ENCODE results near the gene CTPS1.

Gene CTPS1

GRCh38 chr1:40979241-40980067, at the start of gene CTPS1:
Gene CTPS1, plus strand, starts transcription at chr1:40979696. Its CDS starts 3,595 bp downstream, at chr1:40983291.
- peak; percentile 96 for DNase-seq

DNA sequence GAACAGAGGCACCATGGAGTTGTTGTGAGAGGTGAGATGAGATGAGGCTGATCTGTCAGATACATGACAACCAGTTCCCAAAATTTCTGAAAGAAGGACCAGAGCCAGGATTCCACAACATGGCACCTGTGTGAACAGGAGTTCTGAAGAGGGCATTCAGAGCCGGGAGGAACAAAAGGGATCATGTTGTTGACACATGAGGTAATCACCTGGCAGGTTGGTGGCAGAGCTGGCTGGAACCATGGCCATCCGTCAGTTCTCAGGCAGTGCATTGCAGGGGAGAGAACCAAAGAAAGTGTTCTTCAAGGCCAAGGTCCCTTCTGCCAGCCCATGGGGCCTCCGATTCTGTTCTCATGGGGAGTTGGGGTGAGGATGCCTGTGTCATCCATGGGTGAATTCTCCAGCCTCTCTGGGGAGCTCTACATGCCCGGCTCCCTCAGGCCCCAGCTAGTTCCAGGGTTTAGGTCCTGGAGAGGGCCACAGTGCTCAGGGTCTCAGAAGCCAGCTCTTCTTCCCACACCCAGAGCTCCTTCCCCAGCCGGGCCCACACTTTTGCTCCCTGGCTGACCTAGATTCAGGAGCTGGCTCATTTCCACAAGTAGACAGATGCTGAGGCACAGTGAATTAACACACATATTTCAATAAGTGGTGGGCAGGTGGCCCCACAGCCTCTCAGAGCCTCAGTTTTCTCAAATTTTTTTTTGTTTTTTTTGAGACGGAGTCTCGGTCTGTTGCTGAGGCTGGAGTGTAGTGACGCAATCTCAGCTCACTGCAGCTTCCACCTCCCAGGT, 49.1 kb upstream of the CTPS1 start:
- peak; percentile 71 for DNase-seq

DNA sequence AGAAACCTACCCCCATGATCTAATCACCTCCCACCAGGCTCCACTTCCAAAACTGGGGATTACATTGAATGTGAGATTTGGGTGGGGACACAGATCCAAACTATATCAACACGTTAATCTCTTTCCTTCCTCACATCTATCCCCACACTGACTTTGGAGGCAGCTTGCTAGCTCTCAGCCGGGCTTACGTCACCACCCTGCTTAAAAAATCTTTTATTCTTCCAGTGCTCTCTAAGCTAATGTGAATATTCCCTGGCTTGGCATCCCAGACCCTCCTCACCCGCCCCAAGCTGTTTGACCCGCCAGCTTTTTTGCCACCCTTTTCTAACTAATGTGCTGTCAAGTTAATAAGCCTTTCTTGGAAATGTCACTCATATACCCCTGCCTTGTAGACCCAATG, 47.9 kb upstream of the CTPS1 start:
- DNase-seq, result no peak

- no peak for DNase-seq
Measured at GRCh38 chr1:40932006-40932405, 47.5 kb upstream of the CTPS1 start.

DNA sequence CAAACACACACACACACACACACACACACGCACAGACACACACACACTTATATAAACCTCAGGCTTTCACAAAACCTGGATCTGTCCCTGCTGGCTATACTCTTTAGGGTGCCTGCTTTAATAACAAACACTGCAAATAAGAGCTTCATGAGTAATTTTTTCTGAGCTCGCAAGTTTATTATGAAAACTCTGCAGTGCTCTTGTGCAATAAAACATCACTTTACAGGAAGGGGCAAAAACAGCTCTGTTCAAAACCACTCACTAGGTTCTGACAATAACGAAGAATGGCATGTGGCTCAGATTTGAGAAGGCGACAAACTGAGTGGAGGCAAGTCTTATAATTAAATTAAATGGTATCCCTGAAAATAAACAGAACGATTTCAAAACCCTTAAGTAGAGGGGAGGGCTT, 42.6 kb upstream of the CTPS1 start:
- DNase-seq, result no peak

DNA sequence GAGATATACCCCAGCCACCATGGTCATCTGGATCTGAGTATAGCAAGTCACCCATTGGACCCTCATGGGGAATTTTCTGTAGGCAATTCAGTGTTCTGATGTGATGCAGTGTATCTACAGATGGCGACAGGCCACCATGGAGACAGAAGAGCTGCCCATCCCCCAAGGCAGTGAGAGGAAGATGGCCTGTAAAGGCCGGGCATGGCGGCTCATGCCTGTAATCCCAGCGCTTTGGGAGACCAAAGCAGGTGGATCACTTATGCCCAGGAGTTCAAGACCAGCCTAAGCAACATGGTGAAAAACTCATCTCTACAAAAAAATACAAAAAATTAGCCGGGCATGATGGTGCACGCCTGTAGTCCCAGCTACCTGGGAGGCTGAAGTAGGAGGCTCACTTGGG, 41.1 kb upstream of the CTPS1 start:
- no peak for DNase-seq

DNA sequence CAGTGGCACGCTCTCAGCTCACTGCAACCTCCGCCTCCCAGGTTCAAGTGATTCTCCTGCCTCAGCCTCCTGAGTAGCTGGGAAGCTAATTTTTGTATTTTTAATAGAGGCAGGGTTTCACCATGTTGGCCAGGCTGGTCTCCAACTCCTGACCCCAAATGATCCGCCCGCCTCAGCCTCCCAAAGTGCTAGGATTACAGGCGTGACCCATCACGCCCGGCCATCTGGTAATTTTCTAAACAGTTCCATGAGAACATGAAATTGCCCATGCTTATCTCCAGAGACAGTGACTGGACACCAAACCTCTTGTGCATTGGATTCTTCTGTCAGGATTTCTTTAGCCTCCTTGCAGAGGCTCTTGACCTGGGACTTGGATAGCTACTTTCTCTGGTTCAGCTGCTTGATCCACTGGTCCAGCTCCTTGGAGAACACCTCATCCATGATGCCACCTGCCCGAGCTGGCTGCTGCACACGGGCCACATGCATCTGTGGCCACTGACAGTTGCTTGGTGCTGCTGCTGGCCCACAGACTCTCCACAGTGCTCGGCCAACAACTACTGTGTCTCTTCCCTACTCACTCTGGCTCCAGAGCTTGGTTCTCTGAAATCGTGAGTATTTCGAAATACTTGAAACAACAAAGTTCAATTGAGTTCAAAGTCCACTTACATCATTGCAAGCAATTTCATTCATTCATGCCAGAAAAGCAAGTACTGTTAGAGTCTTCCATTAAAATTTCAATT, 40.0 kb upstream of the CTPS1 start:
- no peak for DNase-seq

DNA sequence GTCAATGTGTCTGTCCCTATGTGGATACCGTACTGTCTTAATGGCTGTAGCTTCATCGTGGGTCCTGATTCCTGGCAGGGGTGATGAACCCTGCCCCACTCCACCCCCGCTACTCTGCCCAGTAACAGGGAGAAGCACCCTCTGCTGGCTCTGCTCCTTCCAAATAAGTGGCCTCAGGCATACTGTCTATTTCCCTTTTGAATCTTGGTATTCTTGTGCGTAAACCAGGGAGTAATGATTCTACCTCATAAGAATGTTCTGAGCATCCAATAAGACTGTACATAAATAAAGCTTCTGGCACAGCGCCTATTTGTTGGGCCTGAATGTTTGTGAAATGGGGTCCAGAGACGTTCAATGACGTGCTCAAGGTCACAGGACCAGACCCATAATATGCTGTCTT, 35.2 kb upstream of the CTPS1 start:
- DNase-seq, result no peak

- no peak for DNase-seq
Measured at GRCh38 chr1:40944841-40945430, 34.6 kb upstream of the CTPS1 start.

DNA sequence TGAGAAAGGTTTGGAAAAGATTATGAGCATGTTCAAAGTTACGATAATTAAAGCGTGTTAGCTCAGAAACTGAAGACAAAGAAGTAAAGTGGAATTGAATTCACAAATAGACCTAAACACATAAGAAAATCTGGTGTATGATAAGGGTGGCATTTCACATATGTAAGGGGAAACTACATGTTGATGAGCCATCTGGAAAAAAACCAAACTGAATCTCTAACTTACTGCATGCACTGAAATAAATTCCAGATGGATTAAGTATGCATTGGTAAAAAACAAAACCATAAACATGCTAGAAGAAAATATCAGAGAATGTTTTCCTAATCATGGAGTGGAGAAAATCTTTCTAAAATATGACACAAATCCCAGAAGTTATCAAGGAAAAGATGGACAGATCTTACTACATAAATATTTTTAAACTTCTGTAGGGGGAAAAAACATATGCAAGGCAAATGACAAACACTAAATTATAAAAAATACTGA, 34.0 kb upstream of the CTPS1 start:
- no peak for DNase-seq

- DNase-seq, result peak; percentile 43
Measured at GRCh38 chr1:40948741-40949443, 30.6 kb upstream of the CTPS1 start.

DNA sequence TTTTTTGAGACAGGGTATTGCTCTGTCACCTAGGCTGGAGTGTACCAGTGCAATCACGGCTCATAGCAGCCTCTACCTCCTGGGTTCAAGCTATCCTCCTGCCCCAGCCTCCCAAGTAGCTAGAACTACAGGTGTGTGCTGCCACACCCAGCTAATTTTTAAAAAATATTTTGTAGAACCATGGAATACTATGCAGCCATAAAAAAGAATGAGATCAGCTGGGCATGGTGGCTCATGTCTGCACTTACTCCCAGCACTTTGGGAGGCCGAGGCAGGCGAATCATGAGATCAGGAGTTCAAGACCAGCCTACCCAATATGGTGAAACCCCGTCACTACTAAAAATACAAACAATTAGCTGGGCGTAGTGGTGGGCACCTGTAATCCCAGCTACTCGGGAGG, 29.9 kb upstream of the CTPS1 start:
- no peak for DNase-seq

DNA sequence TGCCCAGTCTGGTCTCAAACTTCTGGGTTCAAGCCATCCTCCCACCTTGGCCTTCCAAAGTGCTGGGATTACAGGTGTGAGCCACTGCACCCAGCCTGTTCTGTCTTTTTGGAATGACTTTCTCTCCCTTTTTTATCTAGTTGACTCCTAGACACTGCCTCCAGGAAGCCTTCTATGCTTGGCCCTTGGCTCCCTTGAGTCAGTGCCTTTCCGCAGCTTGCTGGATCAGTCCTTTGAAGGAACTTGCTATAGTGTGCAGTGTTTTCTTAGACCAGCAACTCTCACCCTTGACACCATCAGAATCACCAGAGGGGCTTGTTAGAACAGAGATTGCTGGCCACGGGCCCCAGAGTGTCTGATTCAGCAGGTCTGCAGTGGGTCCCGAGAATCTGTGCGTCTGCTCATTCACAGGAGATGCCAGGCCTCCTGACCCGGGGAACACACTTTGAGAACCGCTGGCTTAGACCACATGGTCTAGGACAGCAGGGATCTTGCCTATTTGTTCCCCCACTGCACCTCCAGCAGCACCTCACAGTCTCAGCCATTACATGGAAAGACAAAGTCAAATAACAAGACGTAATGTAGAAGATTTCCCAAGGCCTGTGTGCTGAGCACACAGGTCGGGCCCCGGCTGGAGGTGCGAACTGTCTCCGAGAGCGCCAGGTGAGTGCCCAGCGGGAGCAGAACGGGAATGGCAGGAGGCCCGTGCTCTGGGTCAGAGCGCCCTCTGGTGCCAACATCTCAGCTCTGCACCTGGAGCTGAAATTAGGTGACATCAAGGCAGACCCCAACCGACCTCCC, 27.4 kb upstream of the CTPS1 start:
- peak; percentile 86 for DNase-seq

GRCh38 chr1:40952744-40953315, 26.7 kb upstream of the CTPS1 start:
- no peak for DNase-seq

- no peak for DNase-seq
Measured at GRCh38 chr1:40954626-40955025, 24.9 kb upstream of the CTPS1 start.

GRCh38 chr1:40955266-40955665, 24.2 kb upstream of the CTPS1 start:
- DNase-seq, result no peak

GRCh38 chr1:40956407-40956806, 23.1 kb upstream of the CTPS1 start:
- no peak for DNase-seq

- no peak for DNase-seq
Measured at GRCh38 chr1:40958210-40958609, 21.3 kb upstream of the CTPS1 start.

DNA sequence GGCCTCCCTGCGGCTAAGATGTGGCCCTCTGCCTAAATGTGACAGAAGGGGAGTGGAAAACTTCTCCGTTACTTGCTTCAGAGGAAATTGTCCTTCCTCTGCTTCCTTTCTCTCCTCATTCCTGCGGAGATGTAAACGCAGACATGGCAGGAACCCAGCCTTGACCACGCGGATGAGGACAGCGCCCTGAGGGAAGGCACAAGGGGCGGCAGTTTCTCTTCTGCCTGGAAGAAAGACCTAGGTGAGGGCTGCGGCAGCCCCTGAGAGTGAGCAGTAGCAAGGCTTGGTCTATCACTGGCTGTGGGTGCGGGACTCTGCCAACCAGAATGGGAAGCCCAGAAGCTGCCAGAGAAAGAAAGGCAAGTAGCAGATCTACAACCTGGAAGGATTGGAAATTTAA, 14.0 kb upstream of the CTPS1 start:
- DNase-seq, result no peak

DNA sequence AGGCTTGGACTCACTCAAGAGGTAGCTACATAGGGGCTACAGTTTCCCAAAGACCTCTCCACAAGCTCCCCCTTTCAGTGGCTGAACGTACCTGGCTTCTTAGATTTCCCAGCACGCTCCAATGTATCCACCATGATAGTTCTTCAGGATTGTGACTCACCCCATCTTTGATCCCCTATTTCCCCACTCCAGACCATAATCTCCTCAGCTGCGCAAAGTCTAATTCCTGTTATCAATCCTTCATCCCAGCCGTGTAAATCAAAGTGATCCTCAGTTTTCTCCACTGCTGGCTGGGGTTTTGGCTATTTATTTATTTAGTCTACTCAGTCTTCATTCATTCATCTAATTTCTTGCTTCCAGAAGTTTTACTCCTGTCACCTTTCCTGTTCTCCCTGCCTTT, 13.1 kb upstream of the CTPS1 start:
- DNase-seq, result no peak

GRCh38 chr1:40969445-40969844, 10.1 kb upstream of the CTPS1 start:
- no peak for DNase-seq
